HEK293 (cell line): ENCODE data around the gene CDK2.

Source experiments
- CTCF ChIA-PET: fragments of 350-600 bp; formaldehyde crosslinking; extraction: SDS; loops from one replicate; lab custom pipeline; 2021; ENCODE audit warnings: antibody characterized with exemption; lab: Yijun Ruan, JAX
- POLR2A ChIA-PET: fragments of 300-600 bp; formaldehyde crosslinking; extraction: SDS; loops from one replicate; lab custom pipeline; 2020; ENCODE audit warnings: antibody characterized with exemption, inconsistent platforms; lab: Yijun Ruan, JAX
- H3K27ac ChIP-seq: fragments of 200-500 bp; sonication (Bioruptor generic); 2 replicates; pipeline ENCODE4 v1.5.1; 2014; ENCODE audit warnings: low read depth, low read length, control low read depth, inconsistent platforms; ENCODE audit errors: extremely low read depth
- H3K36me3 ChIP-seq, 2 experiments: fragments of 200-500 bp in 1 of 2; sonication (Bioruptor generic) in 1 of 2; 1 replicate in 1 of 2; 2 replicates in 1 of 2; pipeline ENCODE4 v1.5.1; 2014 to 2017; ENCODE audit warnings: inconsistent platforms in 2 of 2, low read length in 2 of 2; ENCODE audit not compliant: control insufficient read depth in 2 of 2, insufficient read depth in 1 of 2
- H3K4me1 ChIP-seq: fragments of 200-500 bp; sonication (Bioruptor generic); 2 replicates; pipeline ENCODE4 v1.5.1; 2014; ENCODE audit warnings: mild to moderate bottlenecking, low read length, inconsistent platforms; ENCODE audit not compliant: control insufficient read depth, insufficient read depth
- H3K4me3 ChIP-seq: 2 replicates; pipeline ENCODE4 v1.5.1; 2011; ENCODE audit warnings: low read depth, mild to moderate bottlenecking, control low read depth, low read length, moderate library complexity
- H3K9me3 ChIP-seq: fragments of 200-500 bp; sonication (Bioruptor generic); 2 replicates; pipeline ENCODE4 v1.5.1; 2014; ENCODE audit warnings: low read depth, low read length, inconsistent platforms; ENCODE audit not compliant: control insufficient read depth, insufficient read depth
- BCL11A ChIP-seq: fragments of 450-650 bp; formaldehyde crosslinking; IDR thresholded peaks from 2 replicates; pipeline ENCODE4 v1.5.1; 2016; ENCODE audit warnings: low read depth, missing biosample characterization, missing genetic modification characterization
- FEZF1 ChIP-seq: fragments of 450-650 bp; formaldehyde crosslinking; IDR thresholded peaks from 2 replicates; pipeline ENCODE4 v1.5.1; 2016; ENCODE audit warnings: missing biosample characterization, missing genetic modification characterization
- GLIS2 ChIP-seq: fragments of 450-650 bp; formaldehyde crosslinking; IDR thresholded peaks from 2 replicates; pipeline ENCODE4 v1.5.1; 2016; ENCODE audit warnings: missing biosample characterization, missing genetic modification characterization
- HOXD13 ChIP-seq: sonication (generic); formaldehyde crosslinking; IDR thresholded peaks from 2 replicates; pipeline ENCODE4 v1.8.0; 2022; ENCODE audit warnings: missing genetic modification reagents, borderline replicate concordance
- KLF9 ChIP-seq: fragments of 450-650 bp; formaldehyde crosslinking; IDR thresholded peaks from 2 replicates; pipeline ENCODE4 v1.5.1; 2016; ENCODE audit warnings: missing biosample characterization, missing genetic modification characterization, low read depth
- MZF1 ChIP-seq: fragments of 450-650 bp; formaldehyde crosslinking; IDR thresholded peaks from 2 replicates; pipeline ENCODE4 v1.5.1; 2017; ENCODE audit warnings: missing biosample characterization, missing genetic modification characterization, borderline replicate concordance
- SCRT1 ChIP-seq: fragments of 450-650 bp; formaldehyde crosslinking; IDR thresholded peaks from 2 replicates; pipeline ENCODE4 v1.5.1; 2016; ENCODE audit warnings: missing biosample characterization, missing genetic modification characterization, borderline replicate concordance
- WT1 ChIP-seq: fragments of 450-650 bp; formaldehyde crosslinking; IDR thresholded peaks from 2 replicates; pipeline ENCODE4 v1.5.1; 2016; ENCODE audit warnings: missing biosample characterization, missing genetic modification characterization
- ZBTB17 ChIP-seq: fragments of 450-650 bp; formaldehyde crosslinking; IDR thresholded peaks from 2 replicates; pipeline ENCODE4 v1.5.1; 2016; ENCODE audit warnings: missing biosample characterization, missing genetic modification characterization
- ZNF221 ChIP-seq: fragments of 450-650 bp; formaldehyde crosslinking; IDR thresholded peaks from 2 replicates; pipeline ENCODE4 v1.5.1; 2017; ENCODE audit warnings: missing biosample characterization, missing genetic modification characterization, borderline replicate concordance
- ZNF23 ChIP-seq: fragments of 450-650 bp; formaldehyde crosslinking; IDR thresholded peaks from 2 replicates; pipeline ENCODE4 v1.5.1; 2016; ENCODE audit warnings: missing biosample characterization, missing genetic modification characterization, borderline replicate concordance
- ZNF341 ChIP-seq: fragments of 450-650 bp; formaldehyde crosslinking; IDR thresholded peaks from 2 replicates; pipeline ENCODE4; 2016; ENCODE audit warnings: low read depth, missing biosample characterization, missing genetic modification characterization
- ZNF621 ChIP-seq: fragments of 450-650 bp; formaldehyde crosslinking; IDR thresholded peaks from 2 replicates; pipeline ENCODE4 v1.5.1; 2017; ENCODE audit warnings: missing biosample characterization, missing genetic modification characterization
- ZSCAN30 ChIP-seq: fragments of 450-650 bp; IDR thresholded peaks from 2 replicates; pipeline ENCODE4 v1.5.1; 2018; ENCODE audit warnings: missing biosample characterization, mild to moderate bottlenecking, missing genetic modification characterization, moderate library complexity
- TF ChIP-seq, protein P1 (sequence below): fragments of 450-650 bp; formaldehyde crosslinking; IDR thresholded peaks from 2 replicates; pipeline ENCODE4 v1.5.1; 2016; ENCODE audit warnings: missing biosample characterization, missing genetic modification characterization
- TF ChIP-seq, protein P2 (sequence below): fragments of 450-650 bp; formaldehyde crosslinking; IDR thresholded peaks from 2 replicates; pipeline ENCODE4 v1.5.1; 2016; ENCODE audit warnings: missing biosample characterization, missing genetic modification characterization
- TF ChIP-seq, protein P3 (sequence below): fragments of 450-650 bp; formaldehyde crosslinking; IDR thresholded peaks from 2 replicates; pipeline ENCODE4 v1.5.1; 2016; ENCODE audit warnings: missing biosample characterization, missing genetic modification characterization
- TF ChIP-seq, protein P4 (sequence below): fragments of 450-650 bp; formaldehyde crosslinking; IDR thresholded peaks from 2 replicates; pipeline ENCODE4 v1.5.1; 2017; ENCODE audit warnings: missing biosample characterization, missing genetic modification characterization

CDK2 gene

DNA sequence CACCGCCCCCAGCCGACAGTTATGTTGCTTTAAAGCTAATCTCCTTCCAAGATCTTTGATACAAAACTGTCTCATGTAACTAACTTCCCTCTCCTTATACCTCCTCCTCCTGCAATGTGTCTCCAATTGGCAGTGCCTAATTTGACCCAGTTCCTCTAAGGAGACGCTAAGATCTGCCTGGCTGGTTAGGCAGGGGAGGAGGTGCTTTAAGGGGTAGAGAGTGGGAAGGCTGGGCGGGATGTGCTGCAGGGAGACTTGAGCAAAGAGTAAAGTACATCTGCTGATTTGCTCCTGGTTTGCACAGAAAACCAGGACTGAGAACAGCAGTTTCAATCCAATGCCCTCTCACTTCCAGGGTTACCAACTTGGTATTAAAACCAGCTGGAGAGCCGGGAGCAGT lies 46.9 kb downstream of the CDK2 start:
- no peak overlapping the region for H3K27ac ChIP-seq
- peaks cover 0 to 5% of the 10 kb centered on the region in 2 experiments; a peak in 1 of 3 replicates for H3K36me3 ChIP-seq
- ChIA-PET POLR2A (interaction anchor here (0.6 to 1.7 kb wide), 4 partner anchors 17 to 184 kb away, joined by 3 to 7 read pairs (median 5); partner anchors contain the start of genes DNAJC14, RAB5B and SUOX), CTCF (interaction anchor here (0.6 to 3.6 kb wide), 5 partner anchors 12 to 175 kb away, joined by 3 to 15 read pairs (median 4); partner anchors contain the start of gene SUOX)
- H3K9me3 ChIP-seq, result no peaks in the 10 kb centered on the region
- H3K4me1 ChIP-seq, result no peaks in the 10 kb centered on the region
- TF ChIP-seq, protein P1, sequence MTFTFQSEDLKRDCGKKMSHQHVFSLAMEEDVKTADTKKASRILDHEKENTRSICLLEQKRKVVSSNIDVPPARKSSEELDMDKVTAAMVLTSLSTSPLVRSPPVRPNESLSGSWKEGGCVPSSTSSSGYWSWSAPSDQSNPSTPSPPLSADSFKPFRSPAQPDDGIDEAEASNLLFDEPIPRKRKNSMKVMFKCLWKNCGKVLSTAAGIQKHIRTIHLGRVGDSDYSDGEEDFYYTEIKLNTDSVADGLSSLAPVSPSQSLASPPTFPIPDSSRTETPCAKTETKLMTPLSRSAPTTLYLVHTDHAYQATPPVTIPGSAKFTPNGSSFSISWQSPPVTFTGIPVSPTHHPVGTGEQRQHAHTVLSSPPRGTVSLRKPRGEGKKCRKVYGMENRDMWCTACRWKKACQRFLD, result no peak
- TF ChIP-seq BCL11A (no peak), MZF1 (tag by site-specific recombination) (no peak), HOXD13 (no peak), WT1 (no peak), SCRT1 (tag by site-specific recombination) (no peak), FEZF1 (no peak), ZNF23 (tag by site-specific recombination) (no peak), KLF9 (no peak), GLIS2 (tag by site-specific recombination) (no peak), ZNF621 (tag by site-specific recombination) (no peak), ZSCAN30 (no peak), ZNF341 (tag by site-specific recombination) (no peak), ZNF221 (tag by site-specific recombination) (no peak)
- TF ChIP-seq, protein P2, sequence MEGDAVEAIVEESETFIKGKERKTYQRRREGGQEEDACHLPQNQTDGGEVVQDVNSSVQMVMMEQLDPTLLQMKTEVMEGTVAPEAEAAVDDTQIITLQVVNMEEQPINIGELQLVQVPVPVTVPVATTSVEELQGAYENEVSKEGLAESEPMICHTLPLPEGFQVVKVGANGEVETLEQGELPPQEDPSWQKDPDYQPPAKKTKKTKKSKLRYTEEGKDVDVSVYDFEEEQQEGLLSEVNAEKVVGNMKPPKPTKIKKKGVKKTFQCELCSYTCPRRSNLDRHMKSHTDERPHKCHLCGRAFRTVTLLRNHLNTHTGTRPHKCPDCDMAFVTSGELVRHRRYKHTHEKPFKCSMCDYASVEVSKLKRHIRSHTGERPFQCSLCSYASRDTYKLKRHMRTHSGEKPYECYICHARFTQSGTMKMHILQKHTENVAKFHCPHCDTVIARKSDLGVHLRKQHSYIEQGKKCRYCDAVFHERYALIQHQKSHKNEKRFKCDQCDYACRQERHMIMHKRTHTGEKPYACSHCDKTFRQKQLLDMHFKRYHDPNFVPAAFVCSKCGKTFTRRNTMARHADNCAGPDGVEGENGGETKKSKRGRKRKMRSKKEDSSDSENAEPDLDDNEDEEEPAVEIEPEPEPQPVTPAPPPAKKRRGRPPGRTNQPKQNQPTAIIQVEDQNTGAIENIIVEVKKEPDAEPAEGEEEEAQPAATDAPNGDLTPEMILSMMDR (tag by site-specific recombination), result no peak
- TF ChIP-seq, protein P3, sequence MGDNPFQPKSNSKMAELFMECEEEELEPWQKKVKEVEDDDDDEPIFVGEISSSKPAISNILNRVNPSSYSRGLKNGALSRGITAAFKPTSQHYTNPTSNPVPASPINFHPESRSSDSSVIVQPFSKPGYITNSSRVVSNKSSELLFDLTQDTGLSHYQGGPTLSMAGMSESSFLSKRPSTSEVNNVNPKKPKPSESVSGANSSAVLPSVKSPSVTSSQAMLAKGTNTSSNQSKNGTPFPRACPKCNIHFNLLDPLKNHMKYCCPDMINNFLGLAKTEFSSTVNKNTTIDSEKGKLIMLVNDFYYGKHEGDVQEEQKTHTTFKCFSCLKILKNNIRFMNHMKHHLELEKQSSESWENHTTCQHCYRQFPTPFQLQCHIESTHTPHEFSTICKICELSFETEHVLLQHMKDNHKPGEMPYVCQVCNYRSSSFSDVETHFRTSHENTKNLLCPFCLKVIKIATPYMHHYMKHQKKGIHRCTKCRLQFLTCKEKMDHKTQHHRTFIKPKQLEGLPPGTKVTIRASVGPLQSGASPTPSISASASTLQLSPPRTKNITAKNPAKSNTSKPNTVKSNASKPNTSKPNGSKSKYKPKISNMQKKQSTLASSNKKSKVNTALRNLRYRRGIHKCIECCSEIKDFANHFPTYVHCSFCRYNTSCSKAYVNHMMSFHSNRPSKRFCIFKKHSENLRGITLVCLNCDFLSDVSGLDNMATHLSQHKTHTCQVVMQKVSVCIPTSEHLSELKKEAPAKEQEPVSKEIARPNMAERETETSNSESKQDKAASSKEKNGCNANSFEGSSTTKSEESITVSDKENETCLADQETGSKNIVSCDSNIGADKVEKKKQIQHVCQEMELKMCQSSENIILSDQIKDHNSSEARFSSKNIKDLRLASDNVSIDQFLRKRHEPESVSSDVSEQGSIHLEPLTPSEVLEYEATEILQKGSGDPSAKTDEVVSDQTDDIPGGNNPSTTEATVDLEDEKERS, result no peak
- TF ChIP-seq, protein P4, sequence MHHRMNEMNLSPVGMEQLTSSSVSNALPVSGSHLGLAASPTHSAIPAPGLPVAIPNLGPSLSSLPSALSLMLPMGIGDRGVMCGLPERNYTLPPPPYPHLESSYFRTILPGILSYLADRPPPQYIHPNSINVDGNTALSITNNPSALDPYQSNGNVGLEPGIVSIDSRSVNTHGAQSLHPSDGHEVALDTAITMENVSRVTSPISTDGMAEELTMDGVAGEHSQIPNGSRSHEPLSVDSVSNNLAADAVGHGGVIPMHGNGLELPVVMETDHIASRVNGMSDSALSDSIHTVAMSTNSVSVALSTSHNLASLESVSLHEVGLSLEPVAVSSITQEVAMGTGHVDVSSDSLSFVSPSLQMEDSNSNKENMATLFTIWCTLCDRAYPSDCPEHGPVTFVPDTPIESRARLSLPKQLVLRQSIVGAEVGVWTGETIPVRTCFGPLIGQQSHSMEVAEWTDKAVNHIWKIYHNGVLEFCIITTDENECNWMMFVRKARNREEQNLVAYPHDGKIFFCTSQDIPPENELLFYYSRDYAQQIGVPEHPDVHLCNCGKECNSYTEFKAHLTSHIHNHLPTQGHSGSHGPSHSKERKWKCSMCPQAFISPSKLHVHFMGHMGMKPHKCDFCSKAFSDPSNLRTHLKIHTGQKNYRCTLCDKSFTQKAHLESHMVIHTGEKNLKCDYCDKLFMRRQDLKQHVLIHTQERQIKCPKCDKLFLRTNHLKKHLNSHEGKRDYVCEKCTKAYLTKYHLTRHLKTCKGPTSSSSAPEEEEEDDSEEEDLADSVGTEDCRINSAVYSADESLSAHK, result no peak
- no peak overlapping the region for H3K4me3 ChIP-seq

DNA sequence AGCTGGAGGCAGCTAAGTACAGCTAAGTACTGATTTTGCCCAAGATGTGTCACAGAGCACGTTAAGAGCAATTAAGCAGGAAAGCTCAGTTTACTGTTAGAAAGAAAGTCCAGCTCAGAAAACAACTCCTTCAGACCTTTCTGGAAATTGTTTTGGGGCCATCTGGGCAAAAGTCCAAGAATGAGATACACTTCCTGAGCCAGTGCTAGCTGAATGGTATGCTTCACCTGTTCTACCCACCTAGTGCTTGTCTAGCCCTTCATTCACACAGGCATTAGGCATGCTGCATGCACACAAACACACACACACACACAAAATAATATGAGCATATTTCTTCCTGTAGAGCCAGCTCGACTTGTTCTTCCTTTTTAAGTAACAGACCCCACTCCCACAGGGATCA lies 47.6 kb downstream of the CDK2 start:
- TF ChIP-seq ZNF221 (tag by site-specific recombination), result no peak
- TF ChIP-seq ZBTB17 (tag by site-specific recombination), result 0 out of 2 replicates have a peak, but pooled peaks have one; percentile 21
- Histone ChIP-seq H3K4me3 (no peak overlapping the region), H3K9me3 (no peaks in the 10 kb centered on the region), H3K4me1 (no peaks in the 10 kb centered on the region), H3K36me3 (peaks cover 0 to 5% of the 10 kb centered on the region in 2 experiments; a peak in 1 of 3 replicates), H3K27ac (no peak overlapping the region)
- POLR2A ChIA-PET, result interaction anchor here (0.7 to 1.7 kb wide), 3 partner anchors 17 to 87 kb away, joined by 3 to 7 read pairs (median 7); partner anchors contain the start of genes RAB5B and SUOX
- CTCF ChIA-PET, result interaction anchor here (0.7 to 3.6 kb wide), 5 partner anchors 13 to 174 kb away, joined by 3 to 15 read pairs (median 4); partner anchors contain the start of gene SUOX
